T follicular helper cell (primary cell): Measurements from ENCODE around the gene LAMA5.
"Not testable (repeated sequence)": the region's sequence is repeated elsewhere in the genome, so short reads cannot be mapped to it uniquely, and the experiment has no call there.

Experiments used
- DNase-seq: peaks from one replicate; pipeline ENCODE4 v3.0.0-alpha.2; 2020; ENCODE audit warnings: low read depth

The LAMA5 gene

DNA sequence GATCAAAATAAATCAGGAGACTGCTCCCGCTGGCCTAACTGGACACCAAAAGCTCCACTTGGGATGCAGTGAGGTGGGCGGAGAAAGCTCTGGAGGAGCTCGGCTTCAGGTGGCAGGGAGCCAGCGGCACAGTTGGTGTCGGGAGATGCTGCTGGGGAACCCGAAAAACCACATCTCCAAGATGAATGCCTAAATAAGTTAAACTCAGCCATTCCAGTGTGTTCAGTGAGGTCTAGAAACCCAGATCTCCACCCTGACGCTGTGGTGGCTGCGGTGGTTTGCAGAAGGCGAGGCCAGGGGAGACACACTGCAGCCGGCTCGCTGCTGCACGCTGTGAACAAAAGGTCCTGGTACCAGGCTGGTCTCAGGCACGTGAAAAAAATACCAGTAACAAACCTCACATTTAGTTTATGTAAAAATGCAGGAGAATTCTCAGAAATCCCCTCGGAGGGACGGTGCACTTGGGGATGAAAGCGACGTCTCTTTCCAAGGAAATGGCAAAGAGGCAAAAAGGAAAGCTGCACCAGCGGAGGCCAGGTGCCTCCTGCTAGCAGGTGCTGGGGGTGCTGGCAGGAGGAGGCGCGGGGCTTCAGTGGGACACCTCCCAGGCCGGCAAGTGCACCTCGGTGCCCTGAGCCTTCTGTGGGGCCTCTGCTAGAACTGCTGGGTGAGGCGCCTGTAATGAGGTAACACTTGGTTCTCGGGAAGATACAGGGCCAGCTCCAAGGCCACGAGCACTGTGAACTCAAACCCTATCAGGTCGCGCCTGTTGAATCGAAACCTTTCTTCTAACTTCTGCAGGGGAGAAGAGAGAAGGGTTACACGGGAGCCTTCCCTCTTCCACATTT lies 23.4 kb upstream of the LAMA5 start:
- no peak for DNase-seq

DNA sequence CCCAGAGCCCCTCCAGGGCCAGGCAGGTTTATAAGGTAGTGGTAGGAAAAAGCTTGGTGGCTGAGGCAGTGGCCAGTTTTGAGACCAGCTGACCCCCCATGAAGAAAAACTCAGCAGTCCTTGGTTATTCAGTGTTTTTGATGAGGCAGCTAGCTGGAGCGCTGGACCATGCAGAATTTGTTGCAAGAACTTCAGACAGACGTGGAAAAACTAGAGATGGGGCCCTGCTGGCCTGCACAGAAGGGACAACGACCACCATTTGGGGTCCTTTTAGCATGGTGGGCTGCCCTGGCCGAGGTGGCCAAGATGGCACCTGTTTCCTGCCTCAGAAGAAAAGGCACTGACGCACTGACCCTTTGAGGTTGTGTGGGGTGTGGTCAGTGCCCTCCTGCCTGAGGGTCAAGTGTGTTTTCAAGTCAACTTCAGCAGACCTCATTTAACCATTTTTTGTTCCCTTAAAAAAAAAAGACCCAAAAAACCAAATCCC lies 22.5 kb upstream of the LAMA5 start:
- no peak for DNase-seq

- no peak for DNase-seq
Observed at GRCh38 chr20:62388839-62389600, 21.9 kb upstream of the LAMA5 start.

- DNase-seq = no peak
Observed at GRCh38 chr20:62387933-62388635, 21.0 kb upstream of the LAMA5 start.

DNA sequence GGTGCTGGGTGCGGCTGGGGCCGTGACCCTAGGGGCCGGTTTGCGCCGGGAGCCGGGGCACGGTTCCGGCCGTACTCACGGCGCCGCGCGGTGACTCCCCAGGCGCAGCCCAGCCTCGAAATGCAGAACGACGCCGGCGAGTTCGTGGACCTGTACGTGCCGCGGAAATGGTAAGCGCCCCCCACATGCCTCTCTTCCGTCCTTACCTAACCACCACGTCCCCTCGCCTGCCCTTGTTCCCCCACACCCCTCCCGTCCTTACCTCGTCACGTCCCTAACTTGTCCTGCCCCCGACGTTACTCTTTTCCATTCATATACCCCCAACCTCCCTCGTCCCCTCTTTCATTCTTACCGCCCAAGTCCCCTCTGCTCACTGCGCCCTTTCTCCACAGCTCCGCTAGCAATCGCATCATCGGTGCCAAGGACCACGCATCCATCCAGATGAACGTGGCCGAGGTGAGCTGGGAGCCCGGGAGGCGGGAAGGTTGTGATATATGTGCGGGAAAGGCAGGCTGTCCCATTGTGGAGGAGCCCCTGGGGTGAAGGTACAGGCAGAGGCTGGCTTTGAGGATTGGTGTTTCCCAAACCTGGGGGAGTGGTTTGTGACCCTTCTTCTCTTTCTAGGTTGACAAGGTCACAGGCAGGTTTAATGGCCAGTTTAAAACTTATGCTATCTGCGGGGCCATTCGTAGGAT lies 20.3 kb upstream of the LAMA5 start:
- no peak for DNase-seq

- DNase-seq = peak; percentile 91
Observed at GRCh38 chr20:62386383-62387218, 19.5 kb upstream of the LAMA5 start, which contains the start of gene RPS21. RPS21 (plus strand) TSS chr20:62387103; CDS start chr20:62387339, 236 bp downstream.

GRCh38 chr20:62382306-62383198 lies 15.4 kb upstream of the LAMA5 start:
- peak; percentile 73 for DNase-seq

DNA sequence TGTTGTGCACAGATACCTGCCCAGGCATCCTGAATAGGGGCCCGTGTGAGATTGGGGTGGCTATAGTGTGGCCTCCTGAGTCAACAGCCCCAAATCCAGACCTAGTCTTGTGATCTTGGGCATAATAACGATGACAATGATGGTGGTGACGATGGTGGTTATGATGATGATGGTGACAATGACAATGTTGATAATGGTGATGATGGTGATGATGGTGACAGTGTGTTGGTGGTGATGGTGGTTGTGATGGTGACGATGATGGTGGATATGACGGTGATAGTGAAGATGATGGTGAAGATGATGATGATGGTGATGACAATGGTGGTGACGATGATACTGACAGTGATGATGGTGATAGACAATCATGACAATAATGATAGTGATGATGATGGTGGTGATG lies 14.7 kb upstream of the LAMA5 start:
- DNase-seq = no peak

GRCh38 chr20:62381202-62381797 lies 14.2 kb upstream of the LAMA5 start:
- DNase-seq = no peak

- DNase-seq = no peak
Observed at GRCh38 chr20:62378215-62378614, 11.1 kb upstream of the LAMA5 start.

- no peak for DNase-seq
Observed at GRCh38 chr20:62377615-62378178, 10.6 kb upstream of the LAMA5 start.

DNA sequence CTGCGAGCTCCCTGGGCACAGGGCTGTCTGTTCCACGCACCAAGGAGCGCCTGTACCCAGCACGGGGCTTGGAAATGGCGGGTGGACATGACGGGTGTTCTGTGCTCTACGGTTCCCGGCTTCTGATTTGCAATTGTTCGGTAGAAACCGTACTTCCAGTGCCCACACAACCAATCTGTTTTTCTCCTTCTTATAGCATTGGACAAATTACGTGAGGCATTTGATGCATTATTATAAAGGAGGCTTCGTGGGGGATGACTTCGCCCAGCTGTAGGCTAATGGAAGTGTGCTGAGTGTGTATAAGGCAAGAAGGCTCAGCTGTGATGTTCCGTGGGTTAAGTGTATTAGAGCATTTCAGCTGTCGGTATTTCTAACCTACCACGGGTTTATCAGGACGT lies 10.0 kb upstream of the LAMA5 start:
- DNase-seq = no peak

DNA sequence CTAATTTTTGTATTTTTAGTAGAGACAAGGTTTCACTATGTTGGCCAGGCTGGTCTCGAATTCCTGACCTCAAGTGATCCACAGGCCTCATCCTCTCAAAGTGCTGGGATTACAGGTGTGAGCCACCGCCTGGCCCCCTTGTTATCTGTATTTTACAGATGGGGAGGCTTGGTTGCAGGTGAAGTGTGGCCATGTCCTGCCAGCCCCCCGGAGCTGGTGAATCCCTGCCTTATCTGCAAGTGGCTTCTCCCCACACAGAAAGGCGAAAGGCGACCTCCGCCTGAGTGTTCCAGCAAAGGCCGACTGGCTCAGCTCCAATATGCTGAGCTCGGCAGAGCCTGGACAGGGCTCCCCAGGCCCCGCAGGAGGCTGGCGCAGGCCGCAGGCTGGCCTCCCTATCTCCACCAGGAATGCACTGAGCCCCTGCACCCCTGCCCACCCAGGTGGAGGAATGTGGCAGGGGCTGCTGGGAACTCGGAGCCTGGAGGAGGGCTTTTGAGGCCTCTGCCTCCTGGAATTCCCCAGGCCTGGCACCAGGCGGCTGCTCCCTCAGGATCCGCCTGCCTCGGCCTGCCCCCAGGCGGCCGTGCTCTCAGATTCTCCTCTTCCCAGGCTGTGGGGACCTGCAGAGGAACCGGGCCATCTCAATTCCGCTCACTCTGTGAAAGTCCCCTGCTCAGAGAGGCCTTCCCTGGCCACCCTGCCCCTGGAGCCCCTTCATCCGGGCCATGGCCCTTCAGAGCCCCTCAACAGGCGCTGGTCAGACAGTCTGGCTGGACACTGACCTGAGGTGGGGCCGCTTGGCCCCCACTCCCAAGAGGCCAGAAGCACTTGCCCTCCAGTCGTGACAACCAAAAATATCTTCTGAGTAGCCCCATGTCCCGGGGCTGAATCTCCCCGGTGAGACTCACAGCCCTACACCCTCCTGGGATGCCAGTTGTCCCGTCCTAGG lies 9.3 kb upstream of the LAMA5 start:
- no peak for DNase-seq

DNA sequence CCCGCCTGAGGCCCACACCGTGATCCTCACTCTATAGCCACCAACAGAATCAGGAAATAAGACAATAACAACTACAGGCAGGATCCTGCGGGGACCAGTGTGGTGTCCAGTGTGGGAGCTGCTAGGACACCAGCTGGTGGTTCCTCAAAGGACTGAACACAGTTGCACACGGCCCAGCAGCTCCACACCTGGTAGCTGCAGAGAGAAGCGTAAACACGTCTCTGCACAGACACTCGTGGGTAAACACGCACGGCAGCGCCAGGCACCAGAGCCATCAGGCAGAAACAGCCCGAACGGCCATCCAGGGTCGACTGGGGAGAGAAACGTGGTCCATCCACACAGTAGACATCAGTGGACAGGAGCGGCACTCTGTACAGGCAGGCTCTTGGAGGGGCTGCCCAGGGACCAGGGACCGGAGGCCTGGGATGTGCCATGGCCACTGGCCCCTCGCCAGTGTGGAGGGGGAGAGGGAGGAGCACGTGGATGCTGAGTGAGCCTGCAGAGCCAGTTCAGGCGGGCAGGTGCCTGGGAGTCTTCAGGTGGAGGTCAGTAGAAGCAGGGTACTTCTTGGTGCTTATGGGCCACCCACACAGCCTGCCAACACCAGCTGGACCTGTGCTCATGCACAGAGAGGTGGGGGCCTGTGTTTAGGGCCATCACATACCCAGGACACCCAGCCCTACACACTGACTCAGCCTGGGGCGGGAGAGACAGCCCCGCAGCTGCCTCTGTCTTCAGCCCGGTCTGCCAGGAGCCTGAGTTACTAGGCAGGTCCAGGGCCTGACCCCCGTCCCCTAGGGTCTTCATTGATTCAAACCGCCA lies 7.4 kb upstream of the LAMA5 start:
- DNase-seq = no peak

DNA sequence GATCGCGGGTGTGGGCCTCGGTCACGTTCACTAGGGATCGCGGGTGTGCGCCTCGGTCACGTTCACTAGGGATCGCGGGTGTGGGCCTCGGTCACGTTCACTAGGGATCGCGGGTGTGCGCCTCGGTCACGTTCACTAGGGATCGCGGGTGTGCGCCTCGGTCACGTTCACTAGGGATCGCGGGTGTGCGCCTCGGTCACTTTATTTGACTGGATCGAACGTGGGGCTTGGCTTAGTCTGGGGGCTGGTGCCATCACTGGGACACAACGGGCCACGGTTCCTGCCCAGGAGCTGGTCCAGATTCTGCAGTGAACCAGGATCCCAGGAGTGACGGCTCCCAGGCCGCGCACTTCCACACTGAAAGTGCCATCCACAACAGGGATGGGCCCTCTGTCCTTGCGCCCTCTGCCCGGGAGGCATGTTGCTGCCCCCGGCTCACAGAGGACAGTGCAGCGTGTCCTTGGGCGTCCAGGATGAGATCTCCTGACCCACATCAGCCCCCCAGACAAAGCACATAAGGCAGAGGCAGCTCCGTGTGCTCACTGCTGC lies 6.6 kb upstream of the LAMA5 start:
- not testable (repeated sequence) for DNase-seq
